ENCODE results near the gene MYB.
A peak's percentile ranks its signal among the peaks of the same experiment; 100 is the strongest.

The MYB gene

DNA sequence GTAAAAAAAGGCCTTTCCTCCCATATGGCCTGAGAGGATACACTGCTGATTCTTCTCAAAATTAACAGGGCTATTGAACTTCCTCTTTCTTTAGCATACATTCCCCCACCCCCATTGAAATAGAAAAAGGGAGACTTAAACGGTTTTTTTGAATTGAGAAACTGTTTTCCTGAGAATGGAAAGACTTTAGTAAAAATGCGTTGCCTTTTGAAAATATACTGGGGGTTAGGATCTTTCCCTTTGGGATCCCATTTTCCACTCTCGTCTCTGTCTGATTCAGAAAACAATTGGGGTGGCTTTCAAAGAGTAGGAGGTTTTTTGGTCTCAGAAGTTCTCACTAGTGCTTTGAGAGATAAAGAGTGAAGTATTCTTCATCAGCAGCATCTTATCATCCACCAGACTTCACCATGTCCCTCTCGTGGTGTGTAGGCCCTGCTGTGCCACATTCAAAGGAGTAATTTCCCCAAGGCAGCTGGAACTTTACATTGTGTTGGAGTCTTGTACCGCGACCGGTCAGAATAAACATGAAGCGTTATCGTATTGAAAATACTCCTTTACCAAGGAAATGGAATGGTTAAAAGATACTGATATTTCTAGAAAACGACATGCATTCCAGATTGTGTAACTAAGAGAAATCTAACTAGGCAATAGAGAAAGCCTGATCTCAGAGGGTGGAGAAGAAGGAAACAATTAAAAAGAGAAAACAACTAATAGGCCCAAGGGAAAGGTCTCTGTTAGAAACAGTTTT lies 10.6 kb downstream of the MYB start:
- FAIRE-seq: no peak

DNA sequence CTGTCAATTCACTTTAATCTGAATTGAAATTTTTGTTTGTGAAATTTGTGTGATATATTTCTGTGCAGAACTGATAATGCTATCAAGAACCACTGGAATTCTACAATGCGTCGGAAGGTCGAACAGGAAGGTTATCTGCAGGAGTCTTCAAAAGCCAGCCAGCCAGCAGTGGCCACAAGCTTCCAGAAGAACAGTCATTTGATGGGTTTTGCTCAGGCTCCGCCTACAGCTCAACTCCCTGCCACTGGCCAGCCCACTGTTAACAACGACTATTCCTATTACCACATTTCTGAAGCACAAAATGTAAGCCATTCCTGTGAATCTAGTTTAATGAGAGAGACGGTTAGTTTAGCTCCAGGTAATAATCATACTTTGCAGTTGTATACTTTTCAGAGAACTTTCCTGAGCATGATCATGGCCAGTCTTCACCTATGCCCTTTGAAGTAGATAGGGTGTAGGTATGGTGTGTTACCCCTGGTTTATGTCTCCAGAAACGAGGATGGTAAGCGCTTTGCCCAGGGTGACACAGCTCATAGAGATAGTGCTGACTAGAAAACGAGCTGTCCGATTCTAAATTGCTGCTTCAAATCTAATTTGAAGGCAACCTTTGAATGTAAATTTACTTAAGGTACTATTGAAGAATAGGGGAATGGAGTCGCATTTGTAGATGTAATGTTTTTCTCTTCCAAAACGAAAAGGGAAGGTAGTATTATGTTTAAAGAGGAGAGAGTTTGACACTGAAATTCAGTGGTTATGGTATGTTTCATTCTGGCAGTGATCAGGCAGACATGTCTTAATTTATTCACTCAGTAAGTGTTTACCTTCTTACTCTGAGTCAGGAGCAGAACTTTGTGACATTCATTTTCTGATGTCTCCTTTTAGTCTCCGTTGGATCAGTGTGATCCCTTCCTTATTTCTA lies 11.4 kb downstream of the MYB start:
- FAIRE-seq: no peak

DNA sequence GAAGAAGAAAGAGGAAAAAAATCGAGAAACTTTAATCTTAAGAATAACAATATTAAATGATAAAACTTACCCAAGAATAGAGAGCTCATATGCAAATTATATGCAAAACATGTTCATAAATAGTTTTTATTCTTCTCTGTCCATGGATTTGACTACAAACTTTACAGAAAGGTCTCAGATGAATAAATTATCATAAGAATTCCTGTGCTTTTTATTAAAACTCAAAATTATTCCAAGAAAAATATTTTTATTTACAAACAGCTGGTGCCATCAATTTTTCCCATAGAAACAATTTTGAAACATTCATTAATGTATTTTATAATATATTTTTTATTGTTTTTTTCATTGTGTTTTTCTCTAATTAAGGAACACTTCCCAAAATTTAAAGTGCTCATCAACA lies 12.1 kb downstream of the MYB start:
- FAIRE-seq: no peak

GRCh38 chr6:135195041-135195440 lies 13.9 kb downstream of the MYB start:
- FAIRE-seq: no peak

- FAIRE-seq: no peak
Observed at GRCh38 chr6:135195522-135195921, 14.4 kb downstream of the MYB start.

DNA sequence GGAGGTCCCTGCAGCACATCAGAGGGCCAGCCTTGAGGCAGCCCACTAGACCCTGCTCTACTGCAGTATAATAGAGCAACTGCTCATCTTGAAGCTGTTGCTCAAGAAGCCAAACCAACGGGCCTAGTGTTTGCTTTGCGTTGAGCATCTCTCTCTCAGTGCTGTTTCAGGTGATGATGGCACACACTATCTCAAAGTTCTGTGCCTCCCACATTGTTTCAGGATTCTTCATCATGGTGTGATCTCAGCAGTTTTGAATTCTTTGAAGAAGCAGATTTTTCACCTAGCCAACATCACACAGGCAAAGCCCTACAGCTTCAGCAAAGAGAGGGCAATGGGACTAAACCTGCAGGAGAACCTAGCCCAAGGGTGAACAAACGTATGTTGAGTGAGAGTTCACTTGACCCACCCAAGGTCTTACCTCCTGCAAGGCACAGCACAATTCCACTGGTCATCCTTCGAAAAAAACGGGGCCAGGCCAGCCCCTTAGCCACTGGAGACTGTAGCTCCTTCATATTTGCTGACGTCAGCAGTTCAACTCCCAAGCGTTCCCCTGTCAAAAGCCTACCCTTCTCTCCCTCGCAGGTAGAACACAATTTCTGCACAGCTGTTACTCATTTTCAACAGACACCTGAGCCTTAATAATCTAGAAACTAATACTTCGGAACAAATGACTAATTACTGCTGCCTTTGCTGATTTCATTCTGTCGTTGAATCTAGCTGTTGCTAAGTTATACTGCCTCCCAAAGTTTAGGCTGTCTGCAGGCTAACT lies 15.8 kb downstream of the MYB start:
- no peak for FAIRE-seq

DNA sequence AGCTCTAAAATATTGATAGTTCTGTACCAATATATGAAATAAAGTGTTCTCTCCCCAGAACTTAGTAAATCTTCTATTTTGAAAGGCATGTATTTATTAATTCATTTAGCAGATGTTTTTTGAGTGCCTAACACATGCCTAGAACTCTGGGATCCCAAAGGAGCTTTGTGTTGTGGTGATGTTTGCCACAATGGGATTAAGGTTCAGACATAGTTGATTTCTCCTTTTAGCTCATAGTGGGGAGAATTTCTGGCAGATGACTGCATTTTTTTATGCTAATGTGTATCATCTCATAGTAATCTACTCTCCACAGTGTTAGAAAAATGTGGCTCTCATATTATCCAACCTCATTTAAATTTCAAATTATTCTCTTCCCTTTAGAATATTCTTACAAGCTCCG lies 21.7 kb downstream of the MYB start:
- FAIRE-seq: no peak

DNA sequence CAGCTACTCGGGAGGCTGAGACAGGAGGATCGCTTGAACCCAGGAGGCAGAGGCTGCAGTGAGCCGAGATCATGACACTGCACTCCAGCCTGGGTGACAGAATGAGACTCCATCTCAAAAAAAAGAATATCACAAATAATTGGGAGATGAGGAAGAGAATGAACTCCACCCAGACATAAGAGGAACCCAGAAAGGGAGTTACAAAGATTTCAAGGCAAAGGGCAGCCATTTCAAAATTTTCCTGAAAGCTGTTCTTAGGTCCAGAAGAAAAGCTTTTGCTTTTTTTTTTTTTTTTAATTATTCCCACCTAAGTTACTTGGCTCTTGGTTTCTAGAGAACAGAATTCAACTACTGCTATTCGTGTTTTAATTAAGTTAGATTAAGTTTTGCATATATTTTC lies 23.8 kb downstream of the MYB start:
- no peak for FAIRE-seq

DNA sequence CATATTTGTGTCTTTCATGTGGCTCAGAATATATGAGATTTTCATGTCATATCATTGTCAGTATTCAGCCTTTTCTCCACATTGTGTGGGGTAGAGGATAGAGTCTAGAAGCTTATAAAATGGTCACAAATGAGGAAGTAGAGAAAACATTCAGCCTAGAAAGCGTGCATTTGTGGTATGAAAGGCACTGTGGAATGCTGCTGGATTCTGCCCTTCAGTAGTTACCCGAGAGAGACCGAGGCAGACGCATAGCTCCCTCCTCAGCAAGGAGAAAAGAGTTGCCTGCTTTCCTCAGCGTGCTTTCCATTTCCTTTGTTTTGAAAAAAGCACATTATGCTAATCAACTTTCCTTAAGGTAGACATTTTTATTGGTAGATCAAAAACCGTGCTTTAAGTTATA lies 28.7 kb downstream of the MYB start:
- no peak for FAIRE-seq

DNA sequence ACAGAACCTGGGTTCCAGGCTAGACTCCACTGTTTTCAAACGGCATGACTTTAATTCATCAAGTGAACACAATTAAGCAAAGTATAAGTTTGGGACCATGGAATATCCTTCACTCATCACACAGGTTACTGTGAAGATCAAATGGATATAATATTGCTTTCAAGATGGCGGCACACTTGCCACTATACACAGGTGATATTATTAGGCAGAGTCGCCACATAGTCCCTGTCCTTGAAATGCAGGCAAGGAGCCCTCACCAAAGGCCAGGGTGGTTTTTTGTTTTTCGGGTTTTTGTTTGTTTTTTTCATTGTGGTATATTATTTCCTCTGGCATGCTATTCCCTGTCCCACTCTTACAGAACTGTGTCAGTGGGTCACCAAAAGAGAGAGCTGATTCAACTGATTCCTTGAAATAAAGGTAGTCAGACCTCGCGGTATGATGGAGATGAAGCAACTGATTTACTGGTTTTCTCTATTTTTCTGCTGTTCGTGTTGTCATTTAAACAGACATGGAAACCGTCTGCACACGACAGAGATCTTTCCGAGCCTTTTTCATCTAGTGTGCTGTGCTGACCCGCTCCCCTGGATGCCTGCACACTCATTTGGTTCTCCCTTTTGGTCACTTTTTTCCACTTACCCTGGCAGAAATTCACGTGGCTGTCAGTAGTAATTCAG lies 29.7 kb downstream of the MYB start:
- no peak for FAIRE-seq

GRCh38 chr6:135211306-135211702 lies 30.2 kb downstream of the MYB start:
- no peak for FAIRE-seq

- peak; percentile 23 for FAIRE-seq
Observed at GRCh38 chr6:135212020-135212806, 31.1 kb downstream of the MYB start.

GRCh38 chr6:135212935-135213334 lies 31.8 kb downstream of the MYB start:
- FAIRE-seq: no peak

GRCh38 chr6:135213616-135214015 lies 32.5 kb downstream of the MYB start:
- FAIRE-seq: no peak

- FAIRE-seq: no peak
Observed at GRCh38 chr6:135215160-135215559, 34.1 kb downstream of the MYB start.

DNA sequence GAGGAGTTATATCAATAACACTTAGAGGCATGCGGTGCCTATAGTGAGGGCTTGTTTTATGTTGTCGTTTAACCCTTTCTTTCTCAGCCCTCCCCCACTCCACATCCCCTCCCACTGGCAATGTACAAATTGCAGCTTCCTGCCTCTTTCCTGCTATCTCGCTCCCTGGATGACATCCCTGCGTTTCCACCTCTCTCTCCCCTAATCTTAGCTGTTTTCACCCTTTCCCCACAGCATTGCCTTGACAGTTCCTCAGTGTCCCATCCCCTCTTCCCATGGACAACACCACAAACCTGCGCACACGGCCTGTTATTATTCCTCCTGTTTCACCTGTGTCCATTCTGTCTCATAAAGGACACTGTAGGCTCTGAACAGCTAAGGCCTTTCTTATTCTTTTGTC lies 34.5 kb downstream of the MYB start:
- FAIRE-seq: no peak

- no peak for FAIRE-seq
Observed at GRCh38 chr6:135217663-135218062, 36.6 kb downstream of the MYB start.

DNA sequence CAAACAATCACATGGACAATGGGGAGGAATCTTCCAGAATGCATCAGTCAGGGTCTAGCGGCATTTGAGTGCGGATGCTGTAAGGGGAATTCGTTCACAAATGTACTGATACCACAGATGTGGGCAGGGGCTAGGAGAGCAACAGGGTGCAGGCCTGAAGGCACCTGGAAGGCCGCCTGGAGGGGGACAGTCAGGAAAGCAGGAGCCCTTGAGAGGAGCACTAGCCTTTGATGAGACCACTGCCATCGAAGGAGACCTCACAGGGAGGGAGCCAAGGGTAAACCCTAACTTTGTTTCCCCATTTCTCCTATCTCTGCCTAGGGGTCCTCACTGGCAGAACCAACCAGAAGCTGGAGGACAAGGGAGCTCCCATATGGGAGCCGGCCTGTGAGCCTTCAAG lies 38.2 kb downstream of the MYB start:
- FAIRE-seq: no peak

- FAIRE-seq: no peak
Observed at GRCh38 chr6:135221042-135221441, 39.9 kb downstream of the MYB start.

DNA sequence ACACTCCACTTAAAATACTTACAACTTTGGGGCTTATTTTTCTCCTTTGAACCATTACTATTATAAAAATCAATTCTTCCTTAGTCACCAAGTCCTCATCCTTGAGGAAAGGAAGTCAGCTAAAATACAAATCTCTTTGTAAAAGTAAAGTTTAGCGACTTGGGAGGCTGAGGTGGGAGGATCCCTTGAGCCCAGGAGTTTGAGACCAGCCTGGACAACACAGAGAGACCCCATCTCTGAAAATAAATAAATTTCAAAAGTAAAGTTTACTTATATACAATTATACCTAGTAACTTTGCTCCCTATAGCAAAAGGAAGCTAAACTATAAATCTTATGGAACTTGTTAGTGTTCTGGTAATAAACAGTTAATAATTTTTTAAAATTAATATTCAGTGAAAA lies 40.4 kb downstream of the MYB start:
- FAIRE-seq: no peak

- FAIRE-seq: no peak
Observed at GRCh38 chr6:135222623-135223022, 41.5 kb downstream of the MYB start.
